H1 (cell line): Measurements from ENCODE around the gene SIDT1. TPM values are rescaled to one million over a fixed set of nuclear protein-coding genes. Genes with fewer than 3 reads are reported as not detected.

Experiments used
- CTCF ChIA-PET: fragments of 300-600 bp; sonication (Branson Sonifier 250); formaldehyde crosslinking; loops from one replicate; lab custom pipeline; 2021; ENCODE audit not compliant: partially characterized antibody; lab: Charles Lee
- POLR2A ChIA-PET: fragments of 300-600 bp; sonication (Branson Sonifier 250); formaldehyde crosslinking; loops from one replicate; lab custom pipeline; 2021; ENCODE audit warnings: inconsistent platforms; ENCODE audit not compliant: partially characterized antibody; lab: Charles Lee
- DNase-seq, 2 experiments: peaks; one replicate each; pipeline versions ENCODE4 v3.0.0 to v3.0.0-alpha.2; 2010 to 2022; ENCODE audit warnings: low spot score in 2 of 2, low read depth in 1 of 2, mixed read lengths in 1 of 2
- FAIRE-seq: peaks from 2 replicates; lab custom pipeline; 2011; peaks lifted over from hg19 to GRCh38; lab: Jason Lieb, UNC
- H2AFZ ChIP-seq: 2 replicates; pipeline ENCODE4 v1.8.1; 2012; ENCODE audit warnings: low read length, inconsistent platforms
- H2AK5ac ChIP-seq: 2 replicates; pipeline ENCODE4 v1.6.1; 2013; ENCODE audit warnings: low read depth, low read length
- H2BK120ac ChIP-seq: replicated peaks from 2 replicates; pipeline ENCODE3; 2013; ENCODE audit warnings: low read depth, low read length, inconsistent platforms
- H2BK12ac ChIP-seq: 2 replicates; pipeline ENCODE4 v1.6.1; 2013; ENCODE audit warnings: low read depth, low read length
- H2BK15ac ChIP-seq: 2 replicates; pipeline ENCODE4 v1.6.1; 2013; ENCODE audit warnings: low read length
- H2BK20ac ChIP-seq: 2 replicates; pipeline ENCODE4 v1.6.1; 2013; ENCODE audit warnings: low read length
- H2BK5ac ChIP-seq: 2 replicates; pipeline ENCODE4 v1.6.1; 2013; ENCODE audit warnings: low read depth, low read length
- H3K14ac ChIP-seq: 2 replicates; pipeline ENCODE4 v1.6.1; 2013; ENCODE audit warnings: inconsistent platforms; ENCODE audit not compliant: insufficient read length
- H3K18ac ChIP-seq: 2 replicates; pipeline ENCODE4 v1.6.1; 2013; ENCODE audit warnings: low read length; ENCODE audit errors: extremely low read depth
- H3K23ac ChIP-seq: 2 replicates; pipeline ENCODE4 v1.6.1; 2013; ENCODE audit warnings: inconsistent platforms; ENCODE audit not compliant: insufficient read length
- H3K23me2 ChIP-seq: 2 replicates; pipeline ENCODE4 v1.6.1; 2013; ENCODE audit warnings: low read depth, low read length
- H3K27ac ChIP-seq: 2 replicates; pipeline ENCODE4 v1.6.1; 2011; ENCODE audit warnings: low read depth, low read length, inconsistent platforms
- H3K27me3 ChIP-seq, 4 experiments: replicated peaks in 1 of 4; 1 replicate in 1 of 4; 2 replicates in 3 of 4; pipeline versions ENCODE4 v1.6.1 to v1.8.1; 2011 to 2013; ENCODE audit warnings: low read length in 3 of 4, mild to moderate bottlenecking in 3 of 4, inconsistent platforms in 2 of 4, mixed read lengths in 2 of 4, moderate library complexity in 1 of 4; ENCODE audit not compliant: control insufficient read depth in 3 of 4, insufficient read depth in 3 of 4; ENCODE audit errors: extremely low read depth in 1 of 4
- H3K36me3 ChIP-seq, 4 experiments: 2 replicates each; pipeline versions ENCODE4 v1.6.1 to v1.8.1; 2011 to 2013; ENCODE audit warnings: mild to moderate bottlenecking in 4 of 4, low read length in 3 of 4, moderate library complexity in 2 of 4, control low read depth in 1 of 4, inconsistent platforms in 1 of 4; ENCODE audit not compliant: insufficient read depth in 4 of 4, control insufficient read depth in 2 of 4
- H3K4ac ChIP-seq: replicated peaks from 2 replicates; pipeline ENCODE3; 2013; ENCODE audit warnings: low read length, low read depth, mixed read lengths, inconsistent platforms; ENCODE audit not compliant: insufficient read length
- H3K4me1 ChIP-seq, 4 experiments: replicated peaks in 1 of 4; 1 replicate in 1 of 4; 2 replicates in 3 of 4; pipeline versions ENCODE4 v1.6.1 to v1.8.1; 2011 to 2013; ENCODE audit warnings: low read length in 3 of 4, inconsistent platforms in 2 of 4, mixed read lengths in 1 of 4; ENCODE audit not compliant: insufficient read depth in 4 of 4, control insufficient read depth in 3 of 4
- H3K4me2 ChIP-seq, 2 experiments: 2 replicates each; pipeline versions ENCODE4 v1.6.1 to v1.8.1; 2011 to 2013; ENCODE audit warnings: low read depth in 2 of 2, low read length in 2 of 2, control low read depth in 1 of 2, inconsistent platforms in 1 of 2, mild to moderate bottlenecking in 1 of 2; ENCODE audit not compliant: insufficient read depth in 1 of 2
- H3K4me3 ChIP-seq, 4 experiments: fragments of 200-600, 300-600 bp in 1 of 4; sonication (generic), shearing (Covaris generic), sonication (Bioruptor Twin) in 1 of 4; 2 replicates each; pipeline versions ENCODE4 v1.5.1 to v1.8.1; 2011 to 2016; ENCODE audit warnings: low read length in 4 of 4, low read depth in 3 of 4, control low read depth in 2 of 4, inconsistent platforms in 2 of 4, mild to moderate bottlenecking in 2 of 4, mixed read lengths in 1 of 4, moderate library complexity in 1 of 4; ENCODE audit not compliant: insufficient read depth in 2 of 4; ENCODE audit errors: extremely low read depth in 1 of 4
- H3K56ac ChIP-seq: replicated peaks from 2 replicates; pipeline ENCODE3; 2013; ENCODE audit warnings: low read depth, mild to moderate bottlenecking, mixed read lengths, low read length, inconsistent platforms; ENCODE audit not compliant: insufficient read length
- H3K79me1 ChIP-seq: 2 replicates; pipeline ENCODE4 v1.6.1; 2013; ENCODE audit warnings: low read depth, low read length, control low read depth
- H3K79me2 ChIP-seq, 2 experiments: 2 replicates each; pipeline versions ENCODE4 v1.6.1 to v1.8.1; 2012 to 2013; ENCODE audit warnings: low read length in 2 of 2, mild to moderate bottlenecking in 2 of 2, inconsistent platforms in 1 of 2; ENCODE audit not compliant: insufficient read depth in 2 of 2, control insufficient read depth in 1 of 2
- H3K9ac ChIP-seq, 4 experiments: replicated peaks in 1 of 4; 1 replicate in 1 of 4; 2 replicates in 3 of 4; pipeline versions ENCODE4 v1.6.1 to v1.8.1; 2011 to 2013; ENCODE audit warnings: low read depth in 3 of 4, low read length in 3 of 4, control low read depth in 2 of 4, mild to moderate bottlenecking in 2 of 4, moderate library complexity in 2 of 4, inconsistent platforms in 1 of 4; ENCODE audit errors: extremely low read depth in 1 of 4
- H3K9me3 ChIP-seq, 2 experiments: 2 replicates each; pipeline versions ENCODE4 v1.6.1 to v1.8.1; 2012 to 2013; ENCODE audit warnings: mild to moderate bottlenecking in 2 of 2, moderate library complexity in 2 of 2, control low read depth in 1 of 2, inconsistent platforms in 1 of 2, low read depth in 1 of 2, low read length in 1 of 2, mixed read lengths in 1 of 2; ENCODE audit not compliant: insufficient read depth in 2 of 2
- H4K20me1 ChIP-seq, 2 experiments: replicated peaks in 1 of 2; 2 replicates each; pipeline versions ENCODE3 to v1.8.1; 2011 to 2013; ENCODE audit warnings: inconsistent platforms in 2 of 2, low read length in 2 of 2, mild to moderate bottlenecking in 1 of 2; ENCODE audit not compliant: insufficient read depth in 2 of 2, control insufficient read depth in 1 of 2
- H4K5ac ChIP-seq: 2 replicates; pipeline ENCODE4 v1.6.1; 2013; ENCODE audit warnings: low read length, low read depth, mixed read lengths, inconsistent platforms; ENCODE audit not compliant: insufficient read length
- H4K8ac ChIP-seq: 2 replicates; pipeline ENCODE4 v1.8.0; 2013; ENCODE audit warnings: mild to moderate bottlenecking, moderate library complexity, low read length, inconsistent platforms; ENCODE audit not compliant: insufficient read depth; ENCODE audit errors: extremely low read depth
- H4K91ac ChIP-seq: replicated peaks from 2 replicates; pipeline ENCODE3; 2013; ENCODE audit warnings: low read length, mixed read lengths, inconsistent platforms; ENCODE audit not compliant: insufficient read length
- BRCA1 ChIP-seq: IDR thresholded peaks from 2 replicates; pipeline ENCODE4 v1.6.1; 2012; ENCODE audit warnings: low read depth, low read length, improper control_type of control experiment
- CHD2 ChIP-seq: IDR thresholded peaks from 2 replicates; pipeline ENCODE4 v1.6.1; 2012; ENCODE audit warnings: low read length, improper control_type of control experiment
- CREB1 ChIP-seq: IDR thresholded peaks from 2 replicates; pipeline ENCODE4 v1.6.1; 2012; ENCODE audit warnings: inconsistent platforms
- CTBP2 ChIP-seq: IDR thresholded peaks from 2 replicates; pipeline ENCODE4 v1.7.0; 2011; ENCODE audit warnings: borderline replicate concordance, mild to moderate bottlenecking, moderate library complexity, mixed read lengths, low read length; ENCODE audit not compliant: insufficient read depth, insufficient read length
- SP2 ChIP-seq: IDR thresholded peaks from 2 replicates; pipeline ENCODE4 v1.6.1; 2012; ENCODE audit warnings: mild to moderate bottlenecking, low read length, inconsistent platforms
- TEAD4 ChIP-seq: IDR thresholded peaks from 2 replicates; pipeline ENCODE4 v1.6.1; 2012; ENCODE audit warnings: low read depth, low read length, inconsistent platforms, mixed read lengths
- WGBS, 2 experiments: shearing (Covaris generic) in 1 of 2; methylation state at CpG; one replicate each; pipeline versions ENCODE4 v1.1.6 to v1.1.7; 2013 to 2015; ENCODE audit warnings: low lambda C conversion rate in 2 of 2, mixed read lengths in 2 of 2, inconsistent platforms in 1 of 2, low coverage in 1 of 2, missing lambda C conversion rate in 1 of 2; ENCODE audit not compliant: insufficient replicate concordance in 2 of 2, insufficient coverage in 1 of 2, insufficient read length in 1 of 2; ENCODE audit errors: extremely low coverage in 1 of 2, missing lambda C conversion rate in 1 of 2; 5-methylcytosine and 5-hydroxymethylcytosine counted together
- polyA plus RNA-seq, 7 experiments: library from polyadenylated mRNA; depleted of rRNA in 3 of 7; stranded (reverse) in 5 of 7; unstranded in 2 of 7; fragments of >200 nt in 5 of 7; fragments of 200-250 nt in 2 of 7; gene quantifications; 1 replicate in 5 of 7; 2 replicates in 1 of 7; 4 replicates in 1 of 7; pipeline versions ENCODE4 v1.2.1 to v1.2.3, GENCODE V29; 2011 to 2013; ENCODE audit warnings: missing spikeins in 2 of 7, mixed read lengths in 2 of 7
- total RNA-seq: library from RNA; stranded (reverse); fragmentation: NEBNext Ultra II Directional; extraction: Animal tissue kit (Norgen Biotek cat#: 25700); gene quantifications from 2 replicates; pipeline ENCODE4 v1.2.1, GENCODE V29; 2021
- TF ChIP-seq, protein P1 (sequence below): IDR thresholded peaks from 2 replicates; pipeline ENCODE4 v1.6.1; 2012; ENCODE audit warnings: low read length, inconsistent platforms

Gene SIDT1
- total and polyA plus RNA-seq, 2 of the 8 experiments (the other 6 are each of a cell fraction or from before 2014, with no cell fraction given): 0.06 TPM; not detected in 1

GRCh38 chr3:113560831-113561623 is 28.7 kb downstream of the SIDT1 start:
- Histone ChIP-seq H2AFZ (no peak overlapping the region), H4K91ac (no peak overlapping the region), H2AK5ac (no peak overlapping the region), H3K9ac (no peak overlapping the region), H3K79me1 (no peaks in the 10 kb centered on the region), H4K5ac (no peak overlapping the region), H3K4me2 (no peak overlapping the region), H2BK20ac (no peak overlapping the region), H3K36me3 (no peaks in the 10 kb centered on the region), H3K4ac (no peak overlapping the region), H3K79me2 (no peaks in the 10 kb centered on the region), H2BK120ac (no peak overlapping the region), H3K23me2 (no peaks in the 10 kb centered on the region), H3K14ac (no peak overlapping the region), H3K18ac (no peak overlapping the region), H4K8ac (no peak overlapping the region), H3K4me3 (no peak overlapping the region), H2BK5ac (no peak overlapping the region), H3K56ac (no peak overlapping the region), H2BK15ac (no peak overlapping the region), H3K9me3 (no peaks in the 10 kb centered on the region), H4K20me1 (no peaks in the 10 kb centered on the region), H3K27ac (no peak overlapping the region), H3K23ac (no peak overlapping the region), H3K4me1 (no peaks in the 10 kb centered on the region), H2BK12ac (no peak overlapping the region), H3K27me3 (no peaks in the 10 kb centered on the region)
- no peak for FAIRE-seq
- ChIA-PET POLR2A (no interaction called here), CTCF (interaction anchor here (0.6 to 3.6 kb wide), 7 partner anchors 11 to 166 kb away, joined by 3 to 22 read pairs (median 6); no protein-coding TSS in a partner anchor)
- WGBS, 2 experiments: 86% methylated on average over 4 of the region's 4 CpGs; no CpG with 5 or more reads in 1 of the 2 experiments
- DNase-seq: no peak
- no peak for TF ChIP-seq BRCA1
- TF ChIP-seq, protein P1, sequence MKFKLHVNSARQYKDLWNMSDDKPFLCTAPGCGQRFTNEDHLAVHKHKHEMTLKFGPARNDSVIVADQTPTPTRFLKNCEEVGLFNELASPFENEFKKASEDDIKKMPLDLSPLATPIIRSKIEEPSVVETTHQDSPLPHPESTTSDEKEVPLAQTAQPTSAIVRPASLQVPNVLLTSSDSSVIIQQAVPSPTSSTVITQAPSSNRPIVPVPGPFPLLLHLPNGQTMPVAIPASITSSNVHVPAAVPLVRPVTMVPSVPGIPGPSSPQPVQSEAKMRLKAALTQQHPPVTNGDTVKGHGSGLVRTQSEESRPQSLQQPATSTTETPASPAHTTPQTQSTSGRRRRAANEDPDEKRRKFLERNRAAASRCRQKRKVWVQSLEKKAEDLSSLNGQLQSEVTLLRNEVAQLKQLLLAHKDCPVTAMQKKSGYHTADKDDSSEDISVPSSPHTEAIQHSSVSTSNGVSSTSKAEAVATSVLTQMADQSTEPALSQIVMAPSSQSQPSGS: no peak
- TF ChIP-seq TEAD4: no peak
- no peak for TF ChIP-seq CHD2
- no peak for TF ChIP-seq CREB1
- TF ChIP-seq SP2: no peak
- no peak for TF ChIP-seq CTBP2
